ENCODE measurements around the gene TBL1Y.

The TBL1Y gene

GRCh38 chrY:6909856-6910255, 641 bp upstream of the TBL1Y start:
- no peak overlapping the region for H3K27ac Mint-ChIP-seq

GRCh38 chrY:6911253-6911881, 870 bp downstream of the TBL1Y start, which contains the start of gene AMELY:
AMELY (minus strand) TSS chrY:6911752; CDS start chrY:6872608, 39,144 bp downstream.
- Mint-ChIP-seq H3K36me3 (ENCODE audit: low read depth) (no peaks in the 10 kb centered on the region), H3K4me3 (no peak within 1 kb of the TSS), H3K9me3 (no peaks in the 10 kb centered on the region), H3K27ac (no peak within 1 kb of the TSS), H3K27me3 (ENCODE audit: low read depth) (no peaks in the 10 kb centered on the region), H3K4me1 (no peaks in the 10 kb centered on the region)
- no peak for TF ChIP-seq CTCF (IDR thresholded peaks at IDR 0.05; ENCODE audit: unreplicated experiment in 3 of 3)

More at GRCh38 chrY:6909856-6910255, 641 bp upstream of the TBL1Y start:
- no peak for TF ChIP-seq CTCF (IDR thresholded peaks at IDR 0.05; ENCODE audit: unreplicated experiment in 3 of 3)
- H3K27me3 Mint-ChIP-seq (ENCODE audit: low read depth) = no peaks in the 10 kb centered on the region
- H3K36me3 Mint-ChIP-seq (ENCODE audit: low read depth) = no peaks in the 10 kb centered on the region
- H3K9me3 Mint-ChIP-seq = no peaks in the 10 kb centered on the region
- no peak overlapping the region for H3K4me3 Mint-ChIP-seq
- no peaks in the 10 kb centered on the region for H3K4me1 Mint-ChIP-seq

- no peaks in the 10 kb centered on the region for H3K36me3 Mint-ChIP-seq (ENCODE audit: low read depth)
- no peak overlapping the region for H3K4me3 Mint-ChIP-seq
- TF ChIP-seq CTCF (IDR thresholded peaks at IDR 0.05; ENCODE audit: unreplicated experiment in 3 of 3) = no peak
- H3K27me3 Mint-ChIP-seq (ENCODE audit: low read depth) = no peaks in the 10 kb centered on the region
- H3K27ac Mint-ChIP-seq = no peak overlapping the region
- no peaks in the 10 kb centered on the region for H3K9me3 Mint-ChIP-seq
- H3K4me1 Mint-ChIP-seq = no peaks in the 10 kb centered on the region
Measured at GRCh38 chrY:6913362-6913761, 2.9 kb downstream of the TBL1Y start.

GRCh38 chrY:6921061-6921460, 10.6 kb downstream of the TBL1Y start:
- Mint-ChIP-seq H3K27ac (no peak overlapping the region), H3K4me3 (no peak overlapping the region), H3K9me3 (no peaks in the 10 kb centered on the region), H3K27me3 (ENCODE audit: low read depth) (no peaks in the 10 kb centered on the region), H3K4me1 (no peaks in the 10 kb centered on the region), H3K36me3 (ENCODE audit: low read depth) (no peaks in the 10 kb centered on the region)
- no peak for TF ChIP-seq CTCF (IDR thresholded peaks at IDR 0.05; ENCODE audit: unreplicated experiment in 3 of 3)

GRCh38 chrY:6928265-6928664, 17.8 kb downstream of the TBL1Y start:
- TF ChIP-seq CTCF (IDR thresholded peaks at IDR 0.05; ENCODE audit: unreplicated experiment in 3 of 3) = no peak
- no peaks in the 10 kb centered on the region for H3K36me3 Mint-ChIP-seq (ENCODE audit: low read depth)
- no peak overlapping the region for H3K27ac Mint-ChIP-seq
- H3K9me3 Mint-ChIP-seq = no peaks in the 10 kb centered on the region
- no peaks in the 10 kb centered on the region for H3K27me3 Mint-ChIP-seq (ENCODE audit: low read depth)
- no peaks in the 10 kb centered on the region for H3K4me1 Mint-ChIP-seq
- H3K4me3 Mint-ChIP-seq = no peak overlapping the region

GRCh38 chrY:6929237-6929636, 18.7 kb downstream of the TBL1Y start:
- no peak for TF ChIP-seq CTCF (IDR thresholded peaks at IDR 0.05; ENCODE audit: unreplicated experiment in 3 of 3)
- Mint-ChIP-seq H3K4me3 (no peak overlapping the region), H3K4me1 (no peaks in the 10 kb centered on the region), H3K36me3 (ENCODE audit: low read depth) (no peaks in the 10 kb centered on the region), H3K27me3 (ENCODE audit: low read depth) (no peaks in the 10 kb centered on the region), H3K9me3 (no peaks in the 10 kb centered on the region), H3K27ac (no peak overlapping the region)
